Measurements from ENCODE around the gene HDLBP.

- TF ChIP-seq, protein P1, sequence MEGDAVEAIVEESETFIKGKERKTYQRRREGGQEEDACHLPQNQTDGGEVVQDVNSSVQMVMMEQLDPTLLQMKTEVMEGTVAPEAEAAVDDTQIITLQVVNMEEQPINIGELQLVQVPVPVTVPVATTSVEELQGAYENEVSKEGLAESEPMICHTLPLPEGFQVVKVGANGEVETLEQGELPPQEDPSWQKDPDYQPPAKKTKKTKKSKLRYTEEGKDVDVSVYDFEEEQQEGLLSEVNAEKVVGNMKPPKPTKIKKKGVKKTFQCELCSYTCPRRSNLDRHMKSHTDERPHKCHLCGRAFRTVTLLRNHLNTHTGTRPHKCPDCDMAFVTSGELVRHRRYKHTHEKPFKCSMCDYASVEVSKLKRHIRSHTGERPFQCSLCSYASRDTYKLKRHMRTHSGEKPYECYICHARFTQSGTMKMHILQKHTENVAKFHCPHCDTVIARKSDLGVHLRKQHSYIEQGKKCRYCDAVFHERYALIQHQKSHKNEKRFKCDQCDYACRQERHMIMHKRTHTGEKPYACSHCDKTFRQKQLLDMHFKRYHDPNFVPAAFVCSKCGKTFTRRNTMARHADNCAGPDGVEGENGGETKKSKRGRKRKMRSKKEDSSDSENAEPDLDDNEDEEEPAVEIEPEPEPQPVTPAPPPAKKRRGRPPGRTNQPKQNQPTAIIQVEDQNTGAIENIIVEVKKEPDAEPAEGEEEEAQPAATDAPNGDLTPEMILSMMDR (conservative IDR thresholded peaks at IDR 0.05; ENCODE audit: low read depth, low read length) = no peak
- TF ChIP-seq POLR2A (IDR thresholded peaks at IDR 0.05; ENCODE audit: low read depth, low read length) (no peak), CEBPB (IDR thresholded peaks at IDR 0.05; ENCODE audit: low read depth, low read length) (no peak), MXI1 (IDR thresholded peaks at IDR 0.05; ENCODE audit: borderline replicate concordance, low read depth, low read length) (no peak), SMC3 (IDR thresholded peaks at IDR 0.05; ENCODE audit: low read depth, low read length) (no peak), MAZ (IDR thresholded peaks at IDR 0.05; ENCODE audit: borderline replicate concordance, low read depth, low read length) (no peak), ELK1 (IDR thresholded peaks at IDR 0.05; ENCODE audit: borderline replicate concordance, low read depth, low read length) (no peak), RFX5 (IDR thresholded peaks at IDR 0.05; ENCODE audit: low read depth, low read length) (no peak)
- TF ChIP-seq, protein P2, sequence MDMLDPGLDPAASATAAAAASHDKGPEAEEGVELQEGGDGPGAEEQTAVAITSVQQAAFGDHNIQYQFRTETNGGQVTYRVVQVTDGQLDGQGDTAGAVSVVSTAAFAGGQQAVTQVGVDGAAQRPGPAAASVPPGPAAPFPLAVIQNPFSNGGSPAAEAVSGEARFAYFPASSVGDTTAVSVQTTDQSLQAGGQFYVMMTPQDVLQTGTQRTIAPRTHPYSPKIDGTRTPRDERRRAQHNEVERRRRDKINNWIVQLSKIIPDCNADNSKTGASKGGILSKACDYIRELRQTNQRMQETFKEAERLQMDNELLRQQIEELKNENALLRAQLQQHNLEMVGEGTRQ (IDR thresholded peaks at IDR 0.05; ENCODE audit: low read depth, low read length) = no peak
These were observed 1.9 kb upstream of the HDLBP start for GRCh38 chr2:241317391-241317790.
